Fibroblast of peridontal ligament (primary cell): ENCODE measurements around the gene RASL10A.

Experiments
- DNase-seq: peaks from one replicate; pipeline ENCODE4 v3.0.0-alpha.2; 2010; ENCODE audit errors: extremely low read depth

The RASL10A gene

GRCh38 chr22:29270475-29271271, 44.8 kb downstream of the RASL10A start:
- peak; percentile 52 for DNase-seq

DNA sequence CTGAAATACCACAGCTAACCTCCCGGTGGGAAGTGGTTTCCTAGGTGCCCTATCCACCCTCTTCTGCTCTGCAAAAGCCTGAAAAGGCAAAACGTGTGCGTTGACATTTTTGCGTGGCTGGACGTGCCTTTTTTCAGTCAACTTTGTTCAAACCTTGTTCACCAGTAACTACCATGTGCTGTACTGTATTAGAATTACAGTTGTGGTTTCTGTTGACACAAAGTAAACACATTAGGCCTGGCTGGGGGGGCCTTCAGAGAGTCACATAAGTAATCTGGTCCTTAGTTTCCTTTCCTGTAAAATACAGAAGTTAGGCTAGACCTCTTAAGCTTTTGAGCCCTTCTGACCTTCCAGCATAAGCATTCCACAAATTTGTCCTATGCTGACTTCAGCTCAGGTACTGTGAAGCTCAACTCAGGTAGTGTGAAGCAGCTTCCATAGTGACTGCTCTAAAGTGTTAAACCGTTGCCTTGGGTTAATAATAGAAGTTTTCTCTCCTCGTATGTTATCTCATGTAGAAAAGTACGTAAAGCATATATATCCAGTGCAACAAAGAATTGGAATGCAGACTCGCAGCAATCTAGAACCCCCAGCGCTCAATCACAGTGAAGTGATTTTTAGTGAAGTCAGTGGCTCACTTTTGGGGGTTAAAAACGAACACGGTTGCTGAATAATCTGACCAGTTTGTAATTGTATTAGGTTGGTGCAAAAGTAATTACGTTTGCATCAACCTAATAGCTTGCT, 45.6 kb downstream of the RASL10A start:
- peak; percentile 19 for DNase-seq

- DNase-seq = peak; percentile 14
These were observed 46.3 kb downstream of the RASL10A start for GRCh38 chr22:29269230-29269604.

DNA sequence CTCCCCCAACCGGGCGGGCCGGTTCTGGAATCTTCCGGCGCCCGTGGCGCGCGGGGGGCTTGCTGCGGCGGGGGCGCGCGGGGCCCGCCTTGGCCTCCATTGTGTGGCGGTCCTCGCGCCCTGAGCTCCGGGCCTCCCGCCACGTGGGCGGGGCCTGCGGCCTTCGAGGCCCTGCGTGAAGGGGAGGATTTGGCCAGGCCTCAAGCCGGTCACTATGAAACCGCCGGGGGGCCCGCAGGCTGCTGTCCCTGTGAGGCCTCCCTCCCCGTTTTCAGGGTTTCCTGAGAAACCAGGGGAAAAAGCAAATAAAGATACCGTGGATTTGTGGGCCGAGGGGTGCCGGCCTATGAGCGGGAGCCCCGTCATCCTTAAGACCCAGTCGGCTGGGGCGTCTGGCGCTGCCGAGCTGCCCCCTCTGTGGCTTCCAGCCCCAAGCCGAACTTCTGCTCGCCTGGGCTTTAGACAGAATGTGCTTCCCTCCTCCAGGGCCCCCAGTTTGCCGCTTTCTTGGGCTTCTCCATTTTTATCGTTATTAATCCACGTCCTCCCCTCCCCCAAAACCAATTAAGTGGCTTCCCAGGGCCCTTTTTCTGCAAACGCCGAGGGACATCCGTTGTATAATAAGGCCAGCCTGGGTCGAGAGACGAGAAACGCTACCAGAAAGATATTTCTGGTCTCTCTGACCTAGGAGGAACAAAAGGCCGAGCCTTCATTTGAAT, 46.8 kb downstream of the RASL10A start:
- peak; percentile 69 for DNase-seq

DNA sequence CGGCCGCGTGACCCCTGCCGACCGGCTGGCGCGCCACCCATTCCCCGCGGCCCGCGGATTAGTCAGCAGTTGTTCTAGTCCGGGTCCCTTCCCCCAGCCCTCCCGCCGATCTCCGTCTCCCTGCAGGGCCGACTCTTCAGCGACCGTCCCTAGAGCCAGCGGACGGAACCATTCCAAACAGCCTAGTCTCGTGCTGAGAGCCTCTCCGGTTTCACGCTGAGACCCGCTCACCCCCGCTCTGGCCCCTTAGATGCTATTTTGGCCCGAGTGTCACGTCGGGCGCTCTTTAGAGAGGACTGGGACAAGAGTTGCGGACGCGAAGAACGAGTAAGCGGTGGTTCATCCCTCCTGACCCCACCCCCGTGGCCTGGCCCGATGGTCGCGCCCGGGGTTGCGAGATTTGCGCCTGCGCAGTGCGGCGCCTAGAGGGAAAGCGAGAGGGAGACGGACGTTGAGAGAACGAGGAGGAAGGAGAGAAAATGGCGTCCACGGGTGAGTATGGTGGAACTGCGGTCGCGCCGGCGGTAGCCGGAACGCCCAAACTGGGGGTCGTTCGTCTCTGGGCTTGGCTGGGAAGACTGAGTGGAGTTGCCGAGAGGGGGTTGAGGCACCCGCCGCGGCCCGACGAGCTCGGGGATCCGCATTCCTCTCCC, 47.5 kb downstream of the RASL10A start, which contains the start of the genes EWSR1 and RHBDD3:
EWSR1 (plus strand) TSS at position 411 of the 653 bp plus-strand sequence; CDS start at position 480, 69 bp downstream.
RHBDD3 (minus strand) TSS at position 124 of the 653 bp plus-strand sequence. CDS start 2,355 bp downstream, outside the sequence.
- DNase-seq = peak; percentile 96

GRCh38 chr22:29267462-29267857, 48.0 kb downstream of the RASL10A start:
- no peak for DNase-seq

GRCh38 chr22:29266564-29267461, 48.7 kb downstream of the RASL10A start:
- no peak for DNase-seq

- DNase-seq = peak; percentile 27
These were observed 49.6 kb downstream of the RASL10A start for GRCh38 chr22:29265929-29266328.

- DNase-seq = no peak
These were observed 50.2 kb downstream of the RASL10A start for GRCh38 chr22:29265305-29265704.

- DNase-seq = no peak
These were observed 51.7 kb downstream of the RASL10A start for GRCh38 chr22:29263791-29264276.
